SK-N-SH (cell line): Measurements from ENCODE around the gene MUC13.

Source experiments
- CTCF ChIP-seq: fragments of 200-600 bp; sonication (generic); IDR thresholded peaks from 2 replicates; pipeline ENCODE4 v1.6.1; 2017; ENCODE audit warnings: antibody characterized with exemption, mild to moderate bottlenecking, moderate library complexity
- NRF1 ChIP-seq: IDR thresholded peaks from 2 replicates; pipeline ENCODE4 v1.6.1; 2012; ENCODE audit warnings: low read depth, mild to moderate bottlenecking, low read length
- PBX3 ChIP-seq: IDR thresholded peaks from 2 replicates; pipeline ENCODE4; 2012
- TAF1 ChIP-seq: IDR thresholded peaks from 2 replicates; pipeline ENCODE4 v1.6.1; 2012; ENCODE audit warnings: low read depth, mild to moderate bottlenecking, low read length, moderate library complexity, borderline replicate concordance

GRCh38 chr3:124877674-124878073 lies 56.9 kb downstream of the MUC13 start:
- no peak for TF ChIP-seq TAF1
- no peak for TF ChIP-seq CTCF
- no peak for TF ChIP-seq NRF1
- no peak for TF ChIP-seq PBX3
